SK-N-SH (cell line): ENCODE measurements around the gene H2BK1.

Experiments
- EZH2phosphoT487 ChIP-seq: fragments of 200-600 bp; sonication (generic); IDR thresholded peaks from 2 replicates; pipeline ENCODE4 v1.6.1; 2017; ENCODE audit warnings: low read depth, mixed run types, mild to moderate bottlenecking, antibody characterized with exemption, moderate library complexity, borderline replicate concordance
- MXI1 ChIP-seq: IDR thresholded peaks from 2 replicates; pipeline ENCODE4 v1.6.1; 2012; ENCODE audit warnings: mild to moderate bottlenecking, low read depth, low read length, improper control_type of control experiment
- POLR2AphosphoS5 ChIP-seq: IDR thresholded peaks from 2 replicates; pipeline ENCODE4 v1.6.1; 2012; ENCODE audit warnings: low read depth, low read length
- TCF12 ChIP-seq: IDR thresholded peaks from 2 replicates; pipeline ENCODE4 v1.4.0; 2012
- TF ChIP-seq, protein P1 (sequence below): fragments of 200-600 bp; sonication (generic); IDR thresholded peaks from 2 replicates; pipeline ENCODE4 v1.6.1; 2017; ENCODE audit warnings: antibody characterized with exemption, mild to moderate bottlenecking, moderate library complexity

DNA sequence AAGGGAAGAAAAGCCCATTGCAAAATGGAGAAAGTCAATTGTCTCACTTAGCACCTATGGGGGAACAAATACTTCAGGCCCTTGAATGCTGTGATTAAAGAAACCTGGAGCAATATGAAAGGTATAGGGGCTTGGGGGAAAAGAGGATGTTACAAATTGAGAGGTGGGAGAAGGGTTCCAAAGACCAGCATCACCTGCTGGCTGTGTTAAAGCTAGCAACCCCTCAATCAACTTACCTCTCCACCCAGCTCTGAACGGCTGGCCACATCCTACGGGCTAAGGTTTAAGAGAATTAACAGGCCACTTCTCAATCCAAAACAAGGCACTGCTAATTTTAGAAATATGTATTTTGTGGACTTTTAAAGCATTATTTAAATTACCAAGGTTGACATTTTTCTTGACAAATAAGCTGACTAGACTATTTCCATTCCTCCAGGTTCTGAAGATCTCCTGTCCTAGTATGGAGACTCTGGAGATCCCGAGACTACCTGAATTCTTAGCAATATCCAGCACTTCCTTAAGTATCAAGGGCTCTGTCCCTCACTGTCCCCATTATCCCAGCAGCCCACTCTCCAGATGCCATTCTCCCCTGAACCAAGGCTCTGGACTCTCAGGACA lies 976 bp upstream of the H2BK1 start:
- TF ChIP-seq POLR2AphosphoS5 (no peak), TCF12 (no peak), EZH2phosphoT487 (no peak), MXI1 (no peak)
- TF ChIP-seq, protein P1, sequence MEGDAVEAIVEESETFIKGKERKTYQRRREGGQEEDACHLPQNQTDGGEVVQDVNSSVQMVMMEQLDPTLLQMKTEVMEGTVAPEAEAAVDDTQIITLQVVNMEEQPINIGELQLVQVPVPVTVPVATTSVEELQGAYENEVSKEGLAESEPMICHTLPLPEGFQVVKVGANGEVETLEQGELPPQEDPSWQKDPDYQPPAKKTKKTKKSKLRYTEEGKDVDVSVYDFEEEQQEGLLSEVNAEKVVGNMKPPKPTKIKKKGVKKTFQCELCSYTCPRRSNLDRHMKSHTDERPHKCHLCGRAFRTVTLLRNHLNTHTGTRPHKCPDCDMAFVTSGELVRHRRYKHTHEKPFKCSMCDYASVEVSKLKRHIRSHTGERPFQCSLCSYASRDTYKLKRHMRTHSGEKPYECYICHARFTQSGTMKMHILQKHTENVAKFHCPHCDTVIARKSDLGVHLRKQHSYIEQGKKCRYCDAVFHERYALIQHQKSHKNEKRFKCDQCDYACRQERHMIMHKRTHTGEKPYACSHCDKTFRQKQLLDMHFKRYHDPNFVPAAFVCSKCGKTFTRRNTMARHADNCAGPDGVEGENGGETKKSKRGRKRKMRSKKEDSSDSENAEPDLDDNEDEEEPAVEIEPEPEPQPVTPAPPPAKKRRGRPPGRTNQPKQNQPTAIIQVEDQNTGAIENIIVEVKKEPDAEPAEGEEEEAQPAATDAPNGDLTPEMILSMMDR: no peak
